KG1 (cell line): ENCODE measurements around the gene VWDE.

Experiments
- DNase-seq: peaks from one replicate; lab custom pipeline; 2025; lab: John Stamatoyannopoulos, UW

Gene VWDE

DNA sequence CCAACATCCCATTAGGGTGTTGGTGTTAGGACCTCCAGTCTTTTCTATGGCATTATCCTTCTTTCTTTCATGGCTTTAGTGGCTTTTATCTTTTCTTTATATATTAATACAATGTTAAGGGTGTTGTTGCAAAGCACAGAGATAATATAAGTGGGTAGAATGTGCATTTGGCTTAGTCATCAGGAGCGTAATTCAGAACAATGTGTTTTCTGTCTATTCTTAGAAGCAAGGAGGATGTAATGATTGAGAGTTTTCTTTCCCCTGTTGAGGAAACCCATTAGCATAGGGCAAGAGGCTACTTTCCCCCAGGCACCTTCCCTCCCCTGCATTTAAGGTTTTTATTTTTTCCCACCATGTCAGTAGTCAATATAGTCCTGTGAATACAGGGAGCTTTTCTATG is 112.9 kb downstream of the VWDE start:
- no peak for DNase-seq

DNA sequence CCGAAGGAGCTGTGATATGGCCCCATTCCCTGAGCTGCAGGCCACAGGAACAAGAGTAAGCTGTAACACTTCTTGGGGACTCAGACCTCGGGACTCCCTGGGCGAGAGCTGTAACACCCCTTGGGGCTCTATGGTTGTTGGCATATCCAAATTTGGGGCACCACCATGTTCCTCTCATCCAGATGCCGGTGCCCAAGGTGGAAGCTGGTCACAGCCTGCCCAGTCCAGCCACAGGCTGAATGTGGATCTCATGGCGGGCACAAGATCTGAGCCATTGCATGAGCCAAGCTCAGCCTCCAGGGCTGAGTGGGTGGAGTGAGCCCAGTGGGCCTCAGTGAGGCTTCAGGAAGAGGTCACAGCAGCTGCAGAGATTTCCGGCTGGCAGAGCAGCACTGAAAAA is 113.7 kb downstream of the VWDE start:
- DNase-seq = no peak

GRCh38 chr7:12287901-12288300 is 115.8 kb downstream of the VWDE start:
- no peak for DNase-seq

- DNase-seq = no peak
Measured at GRCh38 chr7:12281038-12281437, 122.6 kb downstream of the VWDE start.
